KMS-11 (cell line): ENCODE measurements around the gene PKHD1.

Source experiments
- H2AFZ ChIP-seq: fragments of 200-600 bp; sonication (generic); 2 replicates; pipeline ENCODE4 v1.6.1; 2016; ENCODE audit warnings: antibody characterized with exemption, mixed run types, low read depth
- H3K27ac ChIP-seq: fragments of 200-600 bp; sonication (generic); 2 replicates; pipeline ENCODE4 v1.6.1; 2016; ENCODE audit warnings: mild to moderate bottlenecking, mixed run types
- H3K27me3 ChIP-seq: fragments of 200-600 bp; sonication (generic); 2 replicates; pipeline ENCODE4 v1.6.1; 2017; ENCODE audit warnings: mild to moderate bottlenecking, low read depth, mixed run types, moderate library complexity; ENCODE audit not compliant: insufficient read depth
- H3K36me3 ChIP-seq: fragments of 200-600 bp; sonication (generic); 2 replicates; pipeline ENCODE4 v1.6.1; 2017; ENCODE audit warnings: mild to moderate bottlenecking, mixed run types; ENCODE audit not compliant: insufficient read depth
- H3K4me1 ChIP-seq: fragments of 200-600 bp; sonication (generic); 2 replicates; pipeline ENCODE4 v1.6.1; 2016; ENCODE audit warnings: mild to moderate bottlenecking, low read depth, mixed run types; ENCODE audit not compliant: poor library complexity, severe bottlenecking
- H3K4me2 ChIP-seq: fragments of 200-600 bp; sonication (generic); 2 replicates; pipeline ENCODE4 v1.7.0; 2016; ENCODE audit warnings: mild to moderate bottlenecking, mixed run types
- H3K4me3 ChIP-seq: fragments of 200-600 bp; sonication (generic); IDR thresholded peaks from 2 replicates; pipeline ENCODE4 v1.6.1; 2017; ENCODE audit warnings: low read depth, low read length, mixed read lengths; ENCODE audit not compliant: insufficient read depth
- H3K79me2 ChIP-seq: fragments of 200-600 bp; sonication (generic); 2 replicates; pipeline ENCODE4 v1.6.1; 2016; ENCODE audit warnings: low read depth, mixed run types; ENCODE audit not compliant: insufficient read depth
- H3K9ac ChIP-seq: fragments of 200-600 bp; sonication (generic); 2 replicates; pipeline ENCODE4 v1.6.1; 2016; ENCODE audit warnings: mild to moderate bottlenecking, mixed run types
- H4K20me1 ChIP-seq: fragments of 200-600 bp; sonication (generic); 2 replicates; pipeline ENCODE4 v1.6.1; 2016; ENCODE audit warnings: mild to moderate bottlenecking, mixed run types; ENCODE audit not compliant: insufficient read depth
- TF ChIP-seq, protein P1 (sequence below): fragments of 200-600 bp; sonication (generic); conservative IDR thresholded peaks from 2 replicates; pipeline ENCODE4 v1.6.1; 2017; ENCODE audit warnings: low read depth, mild to moderate bottlenecking, antibody characterized with exemption, low read length, moderate library complexity, mixed read lengths

The PKHD1 gene

GRCh38 chr6:51792273-51793030 lies 295.0 kb downstream of the PKHD1 start:
- Histone ChIP-seq H2AFZ (no peak overlapping the region), H3K4me2 (no peak overlapping the region), H4K20me1 (no peaks in the 10 kb centered on the region), H3K27me3 (no peaks in the 10 kb centered on the region), H3K27ac (no peak overlapping the region), H3K9ac (no peak overlapping the region), H3K36me3 (no peaks in the 10 kb centered on the region), H3K4me3 (no peak overlapping the region), H3K79me2 (no peaks in the 10 kb centered on the region), H3K4me1 (no peaks in the 10 kb centered on the region)
- TF ChIP-seq, protein P1, sequence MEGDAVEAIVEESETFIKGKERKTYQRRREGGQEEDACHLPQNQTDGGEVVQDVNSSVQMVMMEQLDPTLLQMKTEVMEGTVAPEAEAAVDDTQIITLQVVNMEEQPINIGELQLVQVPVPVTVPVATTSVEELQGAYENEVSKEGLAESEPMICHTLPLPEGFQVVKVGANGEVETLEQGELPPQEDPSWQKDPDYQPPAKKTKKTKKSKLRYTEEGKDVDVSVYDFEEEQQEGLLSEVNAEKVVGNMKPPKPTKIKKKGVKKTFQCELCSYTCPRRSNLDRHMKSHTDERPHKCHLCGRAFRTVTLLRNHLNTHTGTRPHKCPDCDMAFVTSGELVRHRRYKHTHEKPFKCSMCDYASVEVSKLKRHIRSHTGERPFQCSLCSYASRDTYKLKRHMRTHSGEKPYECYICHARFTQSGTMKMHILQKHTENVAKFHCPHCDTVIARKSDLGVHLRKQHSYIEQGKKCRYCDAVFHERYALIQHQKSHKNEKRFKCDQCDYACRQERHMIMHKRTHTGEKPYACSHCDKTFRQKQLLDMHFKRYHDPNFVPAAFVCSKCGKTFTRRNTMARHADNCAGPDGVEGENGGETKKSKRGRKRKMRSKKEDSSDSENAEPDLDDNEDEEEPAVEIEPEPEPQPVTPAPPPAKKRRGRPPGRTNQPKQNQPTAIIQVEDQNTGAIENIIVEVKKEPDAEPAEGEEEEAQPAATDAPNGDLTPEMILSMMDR, result no peak

DNA sequence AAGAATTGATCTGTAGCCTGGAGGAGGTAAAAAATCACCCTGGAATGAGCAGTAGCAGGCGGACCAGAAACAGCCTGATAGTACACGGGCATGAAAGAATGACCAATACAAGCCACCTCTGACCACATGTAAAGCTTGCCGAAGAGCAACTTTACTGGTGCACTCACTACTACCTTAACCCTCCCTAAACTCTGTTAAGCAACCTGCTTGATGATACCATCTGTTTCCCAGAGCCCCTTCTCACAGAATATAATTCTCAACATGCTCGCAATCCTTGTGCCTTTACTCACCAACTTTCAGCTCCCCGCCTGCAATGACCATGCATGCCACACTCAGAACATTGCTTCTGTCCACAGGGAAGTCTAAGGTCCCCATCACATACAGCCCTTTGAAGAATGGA lies 296.5 kb downstream of the PKHD1 start:
- H3K27me3 ChIP-seq, result no peaks in the 10 kb centered on the region
- no peak overlapping the region for H2AFZ ChIP-seq

DNA sequence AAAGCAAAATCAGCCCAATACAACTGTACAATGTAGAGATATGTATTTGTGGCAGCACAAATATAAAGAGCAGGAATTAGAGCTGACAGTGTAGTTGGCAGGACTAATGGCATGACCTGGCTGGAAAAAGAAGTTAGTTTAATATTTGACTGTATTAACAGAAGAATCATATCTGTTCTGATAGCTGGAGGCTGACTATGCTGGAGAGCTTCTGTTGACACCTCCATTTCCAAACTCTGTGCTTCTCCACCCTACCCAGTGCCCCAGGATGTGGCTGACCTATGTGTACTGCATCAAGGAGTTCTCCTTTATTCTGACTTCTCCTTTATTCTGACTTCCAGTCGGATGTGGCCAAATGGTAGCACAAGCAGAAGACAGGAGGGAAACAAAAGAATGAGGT lies 299.3 kb downstream of the PKHD1 start:
- Histone ChIP-seq H3K4me1 (no peaks in the 10 kb centered on the region), H3K4me2 (no peak overlapping the region), H3K36me3 (no peaks in the 10 kb centered on the region), H3K9ac (no peak overlapping the region), H3K4me3 (no peak overlapping the region), H2AFZ (no peak overlapping the region), H3K79me2 (no peaks in the 10 kb centered on the region), H3K27ac (no peak overlapping the region), H4K20me1 (no peaks in the 10 kb centered on the region), H3K27me3 (no peaks in the 10 kb centered on the region)
- TF ChIP-seq, protein P1, result no peak

More for the DNA sequence above, 296.5 kb downstream of the PKHD1 start:
- Histone ChIP-seq H3K27ac (no peak overlapping the region), H3K79me2 (no peaks in the 10 kb centered on the region), H3K4me1 (no peaks in the 10 kb centered on the region), H3K36me3 (no peaks in the 10 kb centered on the region), H4K20me1 (no peaks in the 10 kb centered on the region), H3K9ac (no peak overlapping the region), H3K4me3 (no peak overlapping the region), H3K4me2 (no peak overlapping the region)
- TF ChIP-seq, protein P1, result no peak

DNA sequence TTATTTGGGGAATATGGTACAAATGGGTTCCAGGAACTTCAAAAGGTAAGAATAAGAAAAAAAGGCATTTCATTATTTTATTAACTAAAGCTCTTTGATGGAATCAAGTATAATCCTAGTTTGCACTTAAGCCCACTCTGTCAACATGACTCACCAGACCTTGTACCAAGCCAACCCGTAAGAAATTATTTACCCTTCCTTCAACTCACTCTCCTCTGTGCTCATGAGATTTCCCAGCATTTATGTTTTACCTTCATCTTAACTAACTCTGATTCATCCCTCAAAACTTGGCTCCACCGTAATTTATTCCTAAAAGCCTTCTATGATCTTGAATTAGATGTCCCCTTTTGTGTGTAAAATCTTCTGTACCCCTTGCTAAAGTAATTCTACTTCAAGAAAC lies 308.7 kb downstream of the PKHD1 start:
- Histone ChIP-seq H4K20me1 (no peaks in the 10 kb centered on the region), H3K4me1 (no peaks in the 10 kb centered on the region), H3K79me2 (no peaks in the 10 kb centered on the region), H3K27me3 (no peaks in the 10 kb centered on the region), H3K9ac (no peak overlapping the region), H3K4me3 (no peak overlapping the region), H3K36me3 (no peaks in the 10 kb centered on the region), H3K4me2 (no peak overlapping the region), H2AFZ (no peak overlapping the region), H3K27ac (no peak overlapping the region)
- TF ChIP-seq, protein P1, result no peak
